Endothelial cell of hepatic sinusoid (primary cell): ENCODE results near the gene KPNA1.

Experiments
- in situ Hi-C: cut with HindIII; loops from 2 replicates; pipeline ENCODE4 v1.10.0; 2017; ENCODE audit warnings: low sequenced_read_pairs

The KPNA1 gene

DNA sequence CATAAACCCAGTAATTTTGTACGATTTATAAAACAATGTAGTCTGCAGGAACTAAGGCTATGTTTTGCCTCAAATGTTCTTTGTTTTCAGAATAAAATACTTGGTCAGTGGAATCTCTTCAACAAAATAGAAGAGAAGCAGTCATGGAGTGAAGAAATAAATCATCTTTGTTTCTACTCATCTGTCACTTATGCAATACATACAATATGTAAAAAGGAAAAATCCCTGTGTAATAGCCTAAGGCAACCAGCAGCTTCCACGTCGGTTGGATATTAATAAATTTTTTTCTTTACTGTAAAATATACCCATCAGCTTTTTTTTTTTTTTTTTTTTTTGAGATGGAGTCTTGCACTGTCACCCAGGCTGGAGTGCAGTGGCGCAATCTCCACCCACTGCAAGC is 93.6 kb downstream of the KPNA1 start:
- in situ Hi-C loops = no loop called here

GRCh38 chr3:122416966-122417365 is 97.8 kb downstream of the KPNA1 start:
- in situ Hi-C loops = no loop called here

- in situ Hi-C loops = no loop called here
Observed at GRCh38 chr3:122415762-122416654, 98.7 kb downstream of the KPNA1 start, which contains the start of gene WDR5B. TSS of gene WDR5B (minus strand) at chr3:122416062. CDS start at chr3:122415528, 534 bp downstream.

DNA sequence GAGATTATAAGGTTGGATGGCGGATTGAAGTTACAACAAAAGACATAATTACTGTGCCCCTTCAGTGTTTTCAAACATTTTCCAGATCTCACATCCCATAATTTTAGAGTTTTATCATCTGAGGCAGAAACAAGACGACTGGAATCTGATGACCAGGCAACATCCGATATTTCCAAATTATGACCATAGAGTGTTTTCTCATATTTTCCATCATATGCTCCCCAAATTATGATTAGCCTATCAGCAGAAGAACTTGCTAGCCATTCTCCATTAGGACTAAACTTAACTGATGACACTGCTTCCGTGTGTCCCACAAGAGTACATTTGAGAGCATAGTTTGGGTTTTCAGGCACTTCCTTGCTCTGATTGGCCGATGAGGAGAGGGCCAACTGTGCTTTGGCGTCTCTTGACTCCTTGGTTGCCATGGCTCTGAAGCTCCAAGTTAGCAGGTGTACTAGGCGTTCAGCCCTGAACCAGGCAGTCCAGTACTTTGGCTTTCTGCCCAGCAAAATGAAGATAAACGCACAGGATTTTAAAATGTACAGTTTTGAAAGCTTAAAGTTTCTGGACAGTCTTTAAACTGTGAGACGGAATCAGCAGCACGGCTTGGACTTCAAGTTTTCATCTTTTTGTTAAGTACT is 99.5 kb downstream of the KPNA1 start:
- in situ Hi-C loops = no loop called here

- in situ Hi-C loops = no loop called here
Observed at GRCh38 chr3:122414391-122414790, 100.3 kb downstream of the KPNA1 start.

DNA sequence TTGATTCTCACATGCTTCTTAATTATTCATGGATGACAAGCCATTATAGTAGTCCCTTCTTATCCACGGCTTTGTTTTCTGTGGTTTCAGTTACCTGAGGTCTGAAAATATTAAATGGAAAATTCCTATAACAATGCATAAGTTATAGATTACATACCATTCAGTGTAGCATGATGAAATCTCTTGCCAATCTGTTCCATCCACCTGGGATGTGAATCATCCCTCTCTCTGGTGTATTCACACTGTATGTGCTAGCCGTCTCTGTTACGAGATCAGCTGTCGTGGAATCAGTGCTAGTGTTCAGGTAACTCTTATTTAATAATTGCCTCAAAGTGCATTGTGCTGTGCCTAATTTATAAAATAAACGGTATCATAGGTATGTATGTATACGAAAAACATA is 104.1 kb downstream of the KPNA1 start:
- in situ Hi-C loops = no loop called here

DNA sequence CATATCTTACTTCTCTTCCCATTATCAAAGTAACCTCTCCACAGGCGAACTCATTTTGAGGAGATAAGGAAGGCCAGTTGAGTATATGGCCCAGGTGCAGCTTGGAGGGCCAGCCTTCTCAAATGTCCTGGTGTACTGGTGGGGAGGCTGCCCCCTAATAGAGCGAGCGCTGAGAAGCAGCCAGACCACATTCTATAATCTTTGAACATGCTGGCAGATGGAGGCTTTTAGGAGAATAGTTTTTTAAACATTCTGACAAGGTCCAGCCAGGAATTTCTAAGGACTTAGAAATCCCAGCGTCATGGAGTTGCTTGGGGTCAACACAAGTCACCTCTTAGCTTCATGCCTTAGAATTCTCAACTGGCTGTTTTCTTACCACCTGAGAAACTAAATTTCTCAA is 104.6 kb downstream of the KPNA1 start:
- in situ Hi-C loops = no loop called here

- in situ Hi-C loops = no loop called here
Observed at GRCh38 chr3:122409446-122409845, 105.3 kb downstream of the KPNA1 start.

- in situ Hi-C loops = no loop called here
Observed at GRCh38 chr3:122407946-122408345, 106.8 kb downstream of the KPNA1 start.

DNA sequence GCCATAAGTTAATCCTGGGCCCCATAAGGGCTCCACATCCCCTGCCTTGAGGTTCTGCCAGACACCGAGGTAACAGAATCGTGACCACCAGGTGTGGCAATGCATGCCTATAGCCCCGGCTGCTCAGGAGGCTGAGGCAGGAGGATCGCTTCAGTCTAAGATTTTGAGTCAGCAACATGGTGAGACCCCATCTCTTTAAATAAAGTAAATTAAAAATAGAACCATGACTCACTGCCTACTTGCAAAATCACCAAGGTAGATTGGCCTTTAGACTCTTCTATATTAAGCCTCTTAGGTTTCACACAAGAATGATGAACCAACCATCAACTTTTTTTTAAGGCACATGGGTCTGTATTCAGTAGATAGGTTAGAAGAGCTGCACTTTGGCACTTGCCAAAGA is 108.5 kb downstream of the KPNA1 start:
- in situ Hi-C loops = no loop called here

GRCh38 chr3:122405015-122405414 is 109.7 kb downstream of the KPNA1 start:
- in situ Hi-C loops = no loop called here

- in situ Hi-C loops = no loop called here
Observed at GRCh38 chr3:122403489-122403888, 111.2 kb downstream of the KPNA1 start.

GRCh38 chr3:122398920-122399319 is 115.8 kb downstream of the KPNA1 start:
- in situ Hi-C loops = no loop called here

DNA sequence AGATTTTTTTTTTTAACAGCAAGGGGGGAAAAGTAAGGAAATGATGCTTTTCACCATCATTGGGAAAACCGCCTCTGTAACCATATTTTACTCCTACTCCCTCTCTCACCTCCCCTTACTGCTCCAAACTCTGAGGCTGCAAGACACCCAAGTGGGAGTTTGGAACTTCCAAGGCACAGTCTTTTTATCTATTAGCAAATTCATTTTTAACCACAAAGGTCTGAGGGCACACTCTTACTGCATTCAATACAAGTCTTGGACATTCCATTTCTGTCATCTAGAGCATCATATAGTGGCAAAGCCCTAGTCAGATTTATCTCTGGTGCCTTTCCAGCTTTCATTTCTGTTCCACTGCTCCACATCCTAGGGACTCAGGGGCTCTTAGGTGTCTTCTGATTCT is 117.5 kb downstream of the KPNA1 start:
- in situ Hi-C loops = no loop called here

GRCh38 chr3:122396511-122396910 is 118.2 kb downstream of the KPNA1 start:
- in situ Hi-C loops = no loop called here

- in situ Hi-C loops = no loop called here
Observed at GRCh38 chr3:122395582-122395981, 119.2 kb downstream of the KPNA1 start.

GRCh38 chr3:122394173-122394572 is 120.6 kb downstream of the KPNA1 start:
- in situ Hi-C loops = no loop called here

GRCh38 chr3:122392868-122393844 is 121.6 kb downstream of the KPNA1 start:
- in situ Hi-C loops = no loop called here

DNA sequence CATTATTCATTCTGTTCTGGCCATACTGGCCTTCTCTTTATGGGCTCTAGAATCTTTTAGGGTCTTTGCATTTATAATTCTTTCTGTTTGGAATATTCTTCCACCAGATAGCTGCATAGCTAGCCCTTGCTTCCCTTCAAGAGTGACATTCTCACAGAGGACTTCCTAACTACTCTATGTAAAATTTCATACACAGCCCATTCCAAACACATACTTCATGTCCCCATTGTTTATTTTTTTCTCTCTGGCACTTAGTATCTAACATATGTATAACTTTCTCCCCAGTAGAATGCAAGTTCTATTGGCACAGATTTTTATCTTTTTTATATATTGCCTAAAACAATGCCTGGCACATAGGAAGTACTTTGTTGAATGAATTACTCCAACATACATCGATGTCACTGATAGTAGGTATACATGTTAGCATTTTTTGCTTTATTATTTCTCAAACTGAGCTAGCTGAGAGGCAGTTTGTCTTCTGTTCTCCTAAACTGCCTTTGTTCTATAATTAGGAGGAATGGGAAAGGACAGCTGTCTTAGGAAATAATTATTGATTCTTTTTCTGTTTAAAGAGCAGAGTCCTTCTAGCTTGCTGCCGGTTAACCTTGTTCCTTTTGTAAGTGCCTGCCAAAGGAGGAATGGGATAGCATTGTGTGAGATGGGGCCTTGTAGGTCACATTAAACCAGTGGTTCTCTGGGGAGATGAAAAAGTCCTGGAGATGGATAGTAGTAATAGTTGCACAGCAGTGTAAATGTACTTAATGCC is 122.9 kb downstream of the KPNA1 start:
- in situ Hi-C loops = no loop called here

- in situ Hi-C loops = no loop called here
Observed at GRCh38 chr3:122390665-122391064, 124.1 kb downstream of the KPNA1 start.
